ENCODE results near the gene DDIAS.
"Not testable (repeated sequence)": the region's sequence is repeated elsewhere in the genome, so short reads cannot be mapped to it uniquely, and the experiment has no call there.

GRCh38 chr11:82943430-82943829 is 41.9 kb downstream of the DDIAS start:
- TF ChIP-seq, protein P1, sequence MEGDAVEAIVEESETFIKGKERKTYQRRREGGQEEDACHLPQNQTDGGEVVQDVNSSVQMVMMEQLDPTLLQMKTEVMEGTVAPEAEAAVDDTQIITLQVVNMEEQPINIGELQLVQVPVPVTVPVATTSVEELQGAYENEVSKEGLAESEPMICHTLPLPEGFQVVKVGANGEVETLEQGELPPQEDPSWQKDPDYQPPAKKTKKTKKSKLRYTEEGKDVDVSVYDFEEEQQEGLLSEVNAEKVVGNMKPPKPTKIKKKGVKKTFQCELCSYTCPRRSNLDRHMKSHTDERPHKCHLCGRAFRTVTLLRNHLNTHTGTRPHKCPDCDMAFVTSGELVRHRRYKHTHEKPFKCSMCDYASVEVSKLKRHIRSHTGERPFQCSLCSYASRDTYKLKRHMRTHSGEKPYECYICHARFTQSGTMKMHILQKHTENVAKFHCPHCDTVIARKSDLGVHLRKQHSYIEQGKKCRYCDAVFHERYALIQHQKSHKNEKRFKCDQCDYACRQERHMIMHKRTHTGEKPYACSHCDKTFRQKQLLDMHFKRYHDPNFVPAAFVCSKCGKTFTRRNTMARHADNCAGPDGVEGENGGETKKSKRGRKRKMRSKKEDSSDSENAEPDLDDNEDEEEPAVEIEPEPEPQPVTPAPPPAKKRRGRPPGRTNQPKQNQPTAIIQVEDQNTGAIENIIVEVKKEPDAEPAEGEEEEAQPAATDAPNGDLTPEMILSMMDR (IDR thresholded peaks at IDR 0.05 in 8 of 11, conservative IDR thresholded peaks at IDR 0.05 in 3 of 11), result not testable (repeated sequence)
- not testable (repeated sequence) for TF ChIP-seq POLR2A (IDR thresholded peaks at IDR 0.05)
